Medulla oblongata (tissue), 1 donor: ENCODE results near the gene RAB29.
A peak's percentile ranks its signal among the peaks of the same experiment; 100 is the strongest.

Experiments
- DNase-seq: peaks from one replicate; pipeline ENCODE4 v3.0.0-alpha.2; 2015; ENCODE audit errors: extremely low spot score

Gene RAB29

GRCh38 chr1:205763980-205764379 is 11.3 kb downstream of the RAB29 start:
- no peak for DNase-seq

DNA sequence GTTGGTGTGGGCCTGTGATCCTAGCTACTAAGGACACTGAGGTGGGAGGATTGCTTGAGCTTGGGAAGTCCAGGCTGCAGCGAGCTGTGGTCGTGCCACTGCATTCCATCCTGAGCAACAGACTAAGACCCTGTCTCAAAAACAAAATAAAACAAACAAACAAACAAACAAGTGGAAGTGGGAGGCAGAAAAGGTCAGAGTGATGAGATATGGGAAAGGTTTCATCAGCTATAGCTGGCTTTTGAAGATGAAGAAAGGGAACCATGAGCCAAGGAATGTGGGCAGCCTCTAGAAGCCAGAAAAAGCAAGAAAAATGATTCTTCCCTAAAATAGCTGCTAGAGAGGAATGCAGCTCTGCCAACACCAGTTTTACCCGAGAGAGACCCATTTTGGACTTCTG is 14.7 kb downstream of the RAB29 start:
- no peak for DNase-seq

DNA sequence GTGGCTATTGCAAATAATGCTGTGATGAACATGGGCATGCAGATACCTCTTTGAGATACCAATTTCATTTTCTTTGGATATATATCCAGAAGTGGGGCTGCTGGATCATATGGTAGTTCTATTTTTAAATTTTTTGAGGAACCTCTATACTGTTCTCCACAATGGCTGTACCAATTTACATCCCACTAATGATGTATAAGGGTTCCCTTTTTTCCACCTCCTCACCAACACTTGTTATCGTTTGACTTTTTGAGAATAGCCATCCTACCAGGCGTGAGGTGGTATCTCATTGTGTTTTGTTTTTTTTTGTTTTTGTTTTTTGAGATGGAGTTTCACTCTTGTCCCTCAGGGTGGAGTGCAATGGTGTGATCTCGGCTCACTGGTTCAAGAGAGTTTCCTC is 18.7 kb downstream of the RAB29 start:
- no peak for DNase-seq

GRCh38 chr1:205754857-205755256 is 20.4 kb downstream of the RAB29 start:
- DNase-seq: no peak

DNA sequence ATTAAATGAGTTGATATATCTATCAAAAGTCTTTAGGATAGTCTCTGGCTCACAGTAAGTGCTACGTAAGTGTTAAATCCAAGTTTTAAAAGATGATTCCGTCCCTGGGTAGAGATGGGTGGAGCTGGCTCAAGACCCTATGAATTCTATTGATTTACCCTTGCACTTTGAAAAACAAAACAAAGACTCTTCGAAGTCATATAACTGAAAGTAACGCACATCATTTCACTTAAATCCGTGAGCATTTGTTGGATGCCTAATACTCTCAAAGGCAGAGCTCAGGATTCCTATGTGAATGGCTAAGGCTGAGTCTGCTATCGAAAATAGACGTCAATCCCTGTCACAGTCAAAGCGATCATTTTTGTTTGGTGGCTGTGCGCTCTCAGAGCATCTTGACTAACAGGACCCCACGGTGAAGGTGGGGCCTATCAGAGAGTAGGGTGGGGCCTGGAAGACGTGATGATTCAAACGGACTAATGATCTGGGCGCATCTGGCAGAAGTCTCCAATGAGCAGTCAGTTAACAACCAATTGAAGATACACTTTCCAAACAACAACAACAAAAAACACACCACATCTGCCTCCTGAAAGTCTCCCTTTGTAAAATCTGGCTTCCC is 24.1 kb downstream of the RAB29 start:
- DNase-seq: no peak

- DNase-seq: peak; percentile 100
These were observed 24.9 kb downstream of the RAB29 start, which contains the start of gene NUCKS1 for GRCh38 chr1:205750138-205751035. Gene NUCKS1, minus strand, starts transcription at chr1:205750182. Its CDS starts 209 bp downstream, at chr1:205749973.

- DNase-seq: peak; percentile 95
These were observed 25.8 kb downstream of the RAB29 start for GRCh38 chr1:205749234-205750137.

GRCh38 chr1:205748403-205749233 is 26.7 kb downstream of the RAB29 start:
- peak; percentile 40 for DNase-seq

DNA sequence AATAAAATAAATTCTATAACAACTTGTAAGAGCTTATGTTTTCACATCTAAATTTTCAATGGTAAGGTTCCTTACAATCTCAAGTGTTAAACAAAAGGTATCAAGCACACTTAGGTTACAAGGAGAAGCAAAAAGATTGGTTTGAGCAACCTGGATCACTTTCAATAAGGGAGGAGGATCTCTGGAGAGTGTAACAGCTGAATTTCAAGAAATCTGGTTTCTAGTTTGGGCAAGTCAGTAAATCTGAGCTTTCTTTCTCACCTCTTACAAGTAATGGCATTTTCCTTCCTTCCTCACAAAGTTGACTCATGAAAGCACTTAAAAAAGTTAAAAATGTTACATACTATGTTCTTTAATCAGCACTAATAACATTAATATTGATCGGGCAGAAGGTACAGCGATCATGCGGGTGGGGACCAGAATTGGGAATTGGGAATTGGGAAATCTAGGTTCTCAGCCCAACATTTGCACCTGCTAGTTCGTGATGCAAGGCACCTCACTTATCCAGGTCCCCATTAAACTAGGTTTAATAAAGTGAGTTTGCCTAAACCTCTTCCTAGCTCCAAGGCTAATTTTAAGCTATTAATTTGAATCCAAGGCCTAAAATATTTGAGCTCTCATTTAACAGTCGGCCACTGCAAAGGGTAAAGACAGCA is 28.4 kb downstream of the RAB29 start:
- no peak for DNase-seq

GRCh38 chr1:205744403-205744802 is 30.9 kb downstream of the RAB29 start:
- no peak for DNase-seq

DNA sequence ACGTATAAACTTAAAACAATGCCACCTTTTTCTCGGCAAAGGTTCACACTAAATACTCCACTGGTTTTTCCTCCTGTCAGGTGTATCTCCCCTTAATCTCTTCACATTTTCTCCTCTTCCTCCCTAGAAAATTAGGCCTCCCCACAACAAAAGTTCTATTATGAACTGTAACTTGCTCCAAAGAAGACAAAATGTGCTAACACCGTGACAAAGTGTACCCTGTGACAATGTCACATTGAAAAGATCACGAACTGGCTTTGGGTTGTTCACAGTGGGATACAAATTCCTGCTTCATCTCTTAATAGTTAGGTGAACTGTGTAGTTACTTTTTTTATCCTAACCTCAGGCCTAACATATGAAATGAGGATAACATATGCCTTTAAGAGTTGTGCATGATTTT is 31.3 kb downstream of the RAB29 start:
- no peak for DNase-seq

DNA sequence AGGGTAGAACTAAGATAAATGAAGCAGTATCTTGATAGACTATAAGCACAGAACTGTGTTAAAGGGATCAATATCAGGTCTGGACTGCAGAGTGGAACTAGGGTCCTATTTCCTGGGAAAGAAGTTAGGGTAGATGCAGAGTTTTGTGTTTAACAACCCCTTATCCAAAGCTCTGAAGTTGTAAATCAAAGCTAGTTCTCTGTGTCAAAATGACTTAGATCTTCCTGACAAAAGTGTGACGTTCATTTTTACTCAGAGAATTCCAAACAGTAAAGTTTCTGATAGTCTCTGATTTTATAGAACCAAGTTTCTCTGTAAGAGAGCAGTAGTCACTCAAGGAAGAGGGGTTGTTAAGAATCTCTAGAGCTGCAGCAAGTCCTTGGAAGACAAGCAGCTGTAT is 33.6 kb downstream of the RAB29 start:
- no peak for DNase-seq

- DNase-seq: no peak
These were observed 35.7 kb downstream of the RAB29 start for GRCh38 chr1:205739348-205740160.

DNA sequence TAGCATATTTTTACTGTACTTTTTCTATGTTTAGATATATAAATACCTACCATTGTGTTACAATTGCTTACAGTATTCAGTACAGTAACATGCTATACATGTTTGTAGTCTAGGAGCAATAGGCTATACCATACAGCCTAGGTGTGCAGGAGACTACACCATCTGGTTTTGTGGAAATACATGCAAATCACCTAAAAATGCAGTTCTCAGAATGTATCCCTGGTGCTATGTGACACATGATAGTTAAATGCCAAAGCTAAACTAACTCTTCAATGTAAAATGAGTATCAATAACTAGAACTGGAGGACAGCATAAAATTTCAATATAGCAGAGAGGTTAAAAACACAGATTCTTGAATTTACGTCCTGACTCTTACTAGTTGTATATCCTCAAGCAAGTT is 40.1 kb downstream of the RAB29 start:
- DNase-seq: no peak

DNA sequence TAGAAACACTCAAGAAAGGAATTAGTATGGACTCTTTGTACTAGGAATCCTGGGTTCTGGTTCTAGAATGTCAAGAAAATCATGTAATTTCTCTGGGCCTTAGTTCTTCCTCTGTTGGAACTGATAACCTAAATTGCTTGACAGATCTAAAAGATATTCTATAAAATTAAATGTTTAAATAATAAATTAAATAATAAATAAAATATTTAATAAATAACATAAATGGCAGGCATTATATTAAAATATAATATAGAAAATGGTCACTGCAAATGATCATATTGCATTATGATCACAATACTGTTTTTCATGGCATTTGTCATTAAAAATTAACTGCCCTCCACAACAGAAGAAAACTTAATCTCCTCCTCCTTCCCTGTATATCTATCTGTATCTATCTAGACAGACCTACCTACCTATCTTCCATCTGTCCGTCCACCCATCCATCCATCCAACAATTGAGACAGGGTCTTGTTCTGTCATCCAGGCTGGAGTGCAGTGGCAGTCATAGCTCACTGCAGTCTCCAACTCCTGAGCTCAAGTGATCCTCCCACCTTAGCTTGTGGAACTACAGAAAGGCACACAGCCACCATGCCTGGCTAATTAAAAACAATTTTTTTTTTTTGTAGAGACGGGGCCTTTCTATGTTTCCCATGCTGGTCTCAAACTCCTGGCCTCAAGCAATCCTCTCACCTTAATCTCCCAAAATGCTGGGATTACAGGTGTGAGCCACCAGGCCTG is 41.7 kb downstream of the RAB29 start:
- DNase-seq: no peak

GRCh38 chr1:205729945-205730610 is 45.2 kb downstream of the RAB29 start:
- no peak for DNase-seq

GRCh38 chr1:205726619-205727125 is 48.6 kb downstream of the RAB29 start:
- DNase-seq: no peak

GRCh38 chr1:205725514-205725913 is 49.8 kb downstream of the RAB29 start:
- no peak for DNase-seq
